Amygdala (tissue), 56 donors: Measurements from ENCODE around the gene SPTLC3.
A peak's percentile ranks its signal among the peaks of the same experiment; 100 is the strongest.

Source experiments
- DNase-seq, 56 donors: peaks; one replicate each; lab custom pipeline; 2025; lab: John Stamatoyannopoulos, UW

The SPTLC3 gene

DNA sequence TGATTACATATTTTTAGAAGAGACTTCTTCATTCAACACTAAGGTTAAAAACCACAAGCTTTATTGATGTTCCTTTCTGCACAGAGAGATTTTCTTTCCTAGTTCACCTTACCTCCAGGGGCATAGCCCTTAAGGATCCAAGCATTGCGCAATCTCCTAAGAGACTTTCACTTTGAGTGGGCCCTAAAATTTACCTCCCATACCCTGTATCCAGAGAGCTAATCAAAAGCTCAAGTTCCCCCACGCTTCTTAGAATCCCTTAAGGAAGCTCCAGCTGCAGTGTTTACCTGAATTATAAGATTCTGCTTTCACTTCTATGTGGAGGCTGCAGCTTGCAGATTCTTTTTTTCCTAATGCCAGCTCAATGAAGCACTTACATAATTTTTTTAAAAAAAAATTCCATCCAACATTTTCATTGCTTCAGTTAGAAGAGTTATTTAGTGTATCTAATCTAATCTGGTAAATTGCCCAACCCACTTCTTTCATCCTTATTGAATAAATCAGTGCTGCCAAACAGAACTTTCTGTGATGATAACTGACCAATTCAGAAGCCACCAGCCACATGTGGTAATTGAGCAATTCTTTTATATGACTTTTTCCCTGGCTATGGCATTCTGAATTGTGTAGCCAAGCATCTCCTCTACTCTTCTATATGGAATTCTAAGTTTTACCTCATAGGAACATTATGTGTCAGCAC, 24.6 kb upstream of the SPTLC3 start:
- DNase-seq = no peak

- DNase-seq = no peak
Measured at GRCh38 chr20:12984863-12985262, 23.9 kb upstream of the SPTLC3 start.

GRCh38 chr20:12987261-12987660, 21.5 kb upstream of the SPTLC3 start:
- DNase-seq = no peak

DNA sequence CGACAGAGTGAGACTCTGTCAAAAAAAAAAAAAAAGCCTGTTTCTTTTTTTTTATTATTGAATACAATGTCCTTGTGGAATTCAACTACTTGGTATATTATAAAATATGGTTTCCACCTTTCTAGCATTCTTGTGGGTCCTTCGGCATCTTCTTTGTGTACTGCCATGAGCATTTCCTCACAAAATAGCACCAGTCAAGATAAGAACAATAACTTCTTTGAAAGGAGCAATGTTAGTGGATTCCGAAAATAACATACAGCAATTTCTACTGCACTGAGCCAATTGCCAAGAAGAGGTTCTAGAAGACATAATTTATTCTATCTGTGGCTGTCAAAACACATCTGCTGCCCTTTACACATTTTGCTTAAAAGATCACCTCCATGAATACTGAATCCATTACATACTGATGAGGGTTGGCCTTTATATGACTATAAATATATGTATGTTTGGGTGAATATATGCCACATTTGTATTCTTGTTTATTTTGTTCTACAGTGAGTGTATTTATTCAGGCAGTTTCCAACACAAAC, 19.1 kb upstream of the SPTLC3 start:
- no peak for DNase-seq

- DNase-seq = no peak
Measured at GRCh38 chr20:12997128-12997655, 11.6 kb upstream of the SPTLC3 start.

- DNase-seq = no peak
Measured at GRCh38 chr20:12998046-12998445, 10.7 kb upstream of the SPTLC3 start.

DNA sequence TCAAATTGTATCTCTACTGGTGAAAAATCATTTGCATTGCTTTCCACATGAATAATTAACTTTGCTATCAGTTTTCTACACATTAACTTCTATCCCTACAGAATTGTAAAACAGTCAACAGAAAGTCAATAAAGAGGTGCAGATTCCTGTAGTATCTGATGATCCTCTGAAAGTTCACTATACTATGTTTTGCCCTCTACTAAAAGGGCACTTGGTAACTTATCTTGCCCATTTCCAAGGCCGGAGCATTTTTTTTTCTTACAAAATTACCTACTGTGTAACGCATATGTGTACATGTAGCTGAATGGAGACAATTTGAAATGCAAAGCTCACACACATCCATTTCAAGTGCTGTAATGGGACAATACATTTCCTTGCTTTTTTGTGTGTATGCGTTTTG, 9.6 kb upstream of the SPTLC3 start:
- DNase-seq = no peak

- DNase-seq = no peak
Measured at GRCh38 chr20:13002251-13002650, 6.5 kb upstream of the SPTLC3 start.

- DNase-seq = no peak
Measured at GRCh38 chr20:13006825-13007224, 1.9 kb upstream of the SPTLC3 start.

DNA sequence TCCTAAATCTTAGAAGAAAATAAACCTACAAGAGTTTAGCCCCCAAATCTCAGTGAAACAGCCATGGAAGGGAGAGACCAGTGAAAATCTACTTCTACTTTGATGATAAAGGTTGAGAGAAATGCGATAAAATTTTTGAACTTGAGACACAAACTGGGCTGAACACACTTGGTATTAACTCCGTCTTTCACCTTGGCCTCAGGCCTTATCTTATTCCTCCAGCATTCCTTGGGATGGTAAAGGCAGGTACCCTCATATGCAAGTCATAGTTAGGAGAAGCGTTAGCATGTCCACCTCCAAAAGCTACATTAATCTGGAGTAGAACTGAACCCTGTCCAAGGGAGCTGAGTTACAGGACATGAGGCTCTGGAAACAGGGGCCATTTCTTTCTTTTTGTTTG, 1.2 kb upstream of the SPTLC3 start:
- DNase-seq = no peak

DNA sequence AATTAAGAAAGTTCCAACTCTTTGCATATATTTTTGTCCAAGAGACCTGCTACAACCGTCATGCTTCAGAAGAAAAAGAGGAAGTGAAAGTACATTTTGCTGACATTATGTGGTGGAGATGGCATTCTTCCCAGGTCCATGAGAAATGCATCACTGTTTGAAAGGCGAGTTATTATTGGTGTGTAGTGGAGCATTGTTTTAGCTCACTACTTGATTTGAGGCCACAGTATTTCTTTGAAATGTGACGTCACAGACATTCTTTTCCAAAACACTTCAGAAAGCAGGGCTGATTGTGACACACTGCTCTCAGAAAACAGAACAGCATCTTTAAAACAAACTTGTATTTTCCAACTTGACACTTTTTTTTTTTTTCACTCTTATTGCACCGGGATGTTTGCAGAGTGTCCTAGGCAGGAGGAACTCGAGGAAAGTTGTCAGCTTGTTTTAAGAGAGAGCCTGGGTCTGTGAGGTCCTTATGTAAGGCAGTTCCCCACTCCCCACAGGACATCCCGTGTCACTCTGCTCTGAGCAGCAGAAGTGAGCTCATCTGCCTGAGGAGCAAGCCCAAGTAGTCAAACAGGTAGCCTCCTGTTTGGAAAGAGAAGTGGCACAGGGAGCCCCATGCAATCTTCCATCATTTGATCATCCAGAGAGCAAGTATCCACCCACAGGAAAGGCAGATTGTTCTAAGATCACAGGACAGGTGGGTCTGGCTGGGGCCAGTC, 1.1 kb downstream of the SPTLC3 start:
- peak in 9 of 56 donors; percentile 3 to 40 (median 14) for DNase-seq

GRCh38 chr20:13012886-13013285, 4.1 kb downstream of the SPTLC3 start:
- no peak for DNase-seq

DNA sequence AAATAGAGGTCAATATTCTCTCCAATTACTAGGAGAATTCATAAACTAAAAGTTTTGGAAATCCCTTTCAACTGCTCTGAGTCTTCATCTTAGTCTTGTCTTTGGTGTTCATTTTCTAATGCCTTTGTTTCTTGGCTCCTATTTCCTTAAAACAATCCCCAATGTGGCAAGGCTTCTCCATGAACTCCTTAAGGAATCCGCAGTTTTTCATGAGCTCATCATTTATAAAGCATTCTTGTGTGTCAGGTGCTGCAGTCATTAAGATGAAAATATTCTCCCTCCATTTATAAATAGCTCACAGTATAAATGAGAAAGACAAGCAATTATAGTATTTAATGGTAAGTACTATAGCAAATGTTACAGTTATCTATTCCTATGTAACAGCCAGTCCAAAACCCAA, 4.6 kb downstream of the SPTLC3 start:
- DNase-seq = no peak

GRCh38 chr20:13017235-13017634, 8.5 kb downstream of the SPTLC3 start:
- no peak for DNase-seq

DNA sequence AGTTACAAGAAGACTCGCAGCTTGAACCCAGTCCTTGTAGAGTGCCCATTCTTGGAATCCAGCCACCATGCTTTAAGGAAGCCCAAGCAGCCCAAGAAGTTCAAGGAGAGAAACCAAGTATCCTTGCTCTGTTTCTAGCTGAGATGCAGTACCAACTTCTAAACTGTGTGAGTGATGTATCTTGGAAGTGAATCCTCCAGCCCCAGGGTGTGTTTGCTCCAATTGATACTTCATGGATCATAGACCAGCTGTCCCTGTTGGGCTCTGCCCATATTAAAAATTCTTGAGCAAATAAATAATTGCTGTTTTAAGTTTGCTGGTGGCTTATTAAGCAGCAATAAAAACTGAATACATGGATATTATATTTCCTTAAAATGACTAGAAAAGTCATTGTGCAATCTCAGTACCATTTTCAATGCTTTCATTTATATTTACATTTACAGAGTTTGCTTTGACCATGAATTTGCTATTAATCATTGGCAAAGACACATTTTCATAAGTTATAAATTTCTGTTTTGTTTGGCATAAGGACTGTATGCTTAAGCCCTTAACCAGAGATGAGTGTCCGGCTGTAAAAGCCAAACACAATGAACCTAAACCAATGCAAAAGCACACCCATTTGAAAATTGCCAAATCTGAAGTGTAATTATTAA, 9.2 kb downstream of the SPTLC3 start:
- no peak for DNase-seq

GRCh38 chr20:13021205-13021970, 12.6 kb downstream of the SPTLC3 start:
- DNase-seq = no peak

- DNase-seq = peak in 1 of 56 donors; percentile 12
Measured at GRCh38 chr20:13022401-13023155, 13.8 kb downstream of the SPTLC3 start.

DNA sequence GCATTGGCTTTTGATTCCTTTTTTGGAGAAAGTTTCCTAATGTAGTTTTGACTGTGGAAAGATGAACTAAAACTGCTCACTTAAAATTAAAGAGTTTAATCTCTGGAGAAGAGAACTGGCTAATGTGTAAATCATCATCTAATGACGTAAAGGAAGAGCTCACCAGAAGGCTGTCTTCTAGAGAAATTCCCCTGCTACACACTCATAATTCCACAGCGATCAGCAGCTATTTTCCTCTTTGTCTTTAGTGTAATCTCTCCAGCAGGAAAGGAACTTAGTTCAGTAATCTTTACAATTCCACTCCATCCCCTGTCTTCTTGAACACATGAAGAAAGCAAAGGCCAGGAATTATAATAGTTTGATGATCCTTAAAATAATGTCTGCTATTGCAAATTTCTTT, 15.8 kb downstream of the SPTLC3 start:
- no peak for DNase-seq

GRCh38 chr20:13025181-13025580, 16.4 kb downstream of the SPTLC3 start:
- no peak for DNase-seq

- no peak for DNase-seq
Measured at GRCh38 chr20:13028001-13028400, 19.2 kb downstream of the SPTLC3 start.
